ENCODE results near the gene CCDC28B. TPM values are rescaled to one million over a fixed set of nuclear protein-coding genes. Genes with fewer than 3 reads are reported as not detected.

The CCDC28B gene
- total and polyA plus RNA-seq, 2 of the 13 experiments (the other 11 are each of a cell fraction or from before 2014, with no cell fraction given), result 2.6 to 3.5 TPM

GRCh38 chr1:32246888-32247273, 46.5 kb downstream of the CCDC28B start, which contains the start of gene FAM167B:
FAM167B (plus strand) TSS chr1:32247222; CDS start chr1:32247422, 200 bp downstream.
- ATAC-seq, result no peak
- Histone ChIP-seq H2AFZ (ENCODE audit: low read length) (peak within 1 kb of the TSS; percentile 30), H4K20me1 (ENCODE audit: insufficient read depth, low read length) (no peaks in the 10 kb centered on the region), H3K27ac (ENCODE audit: extremely low read length, insufficient read depth, low read length) (no peak within 1 kb of the TSS), H3K4me1 (ENCODE audit: insufficient read depth, low read length) (peaks cover 83% of the 10 kb centered on the region), H3K9me3 (ENCODE audit: low read length) (no peaks in the 10 kb centered on the region), H3K4me2 (ENCODE audit: low read depth, low read length) (peak within 1 kb of the TSS; percentile 72), H3K9ac (ENCODE audit: insufficient read depth, low read depth, low read length) (peak within 1 kb of the TSS; percentile 30; the same call in 1 of the 2 replicates), H3K36me3 (replicated peaks in 1 of 2; ENCODE audit: control insufficient read depth in 1 of 2, insufficient read depth in 2 of 2, low read length in 2 of 2) (no peaks in the 10 kb centered on the region), H3K4me3 (replicated peaks in 1 of 3; ENCODE audit: insufficient read depth in 1 of 3, low read depth in 2 of 3, low read length in 3 of 3) (peak within 1 kb of the TSS in 2 of 3 experiments; percentile 22 to 58; a peak in 3 of 6 replicates), H3K27me3 (ENCODE audit: control insufficient read depth in 1 of 2, insufficient read depth in 2 of 2, low read length in 2 of 2) (no peaks in the 10 kb centered on the region), H3K79me2 (ENCODE audit: insufficient read depth, low read length) (no peaks in the 10 kb centered on the region)
- CTCF ChIA-PET (ENCODE audit: low intra/inter-chr PET ratio, low total read pairs), result no interaction called here
- no peak for TF ChIP-seq ZNF264 (CRISPR knock-in tag; IDR thresholded peaks at IDR 0.05)
- no peak for TF ChIP-seq MZF1 (CRISPR knock-in tag; IDR thresholded peaks at IDR 0.05; ENCODE audit: borderline replicate concordance)
- no peak for TF ChIP-seq KLF9 (CRISPR knock-in tag; IDR thresholded peaks at IDR 0.05; ENCODE audit: low read depth)
- no peak for TF ChIP-seq MTF1 (CRISPR knock-in tag; IDR thresholded peaks at IDR 0.05)
- no peak for TF ChIP-seq FOXM1 (CRISPR knock-in tag; IDR thresholded peaks at IDR 0.05)
- TF ChIP-seq, protein P1, sequence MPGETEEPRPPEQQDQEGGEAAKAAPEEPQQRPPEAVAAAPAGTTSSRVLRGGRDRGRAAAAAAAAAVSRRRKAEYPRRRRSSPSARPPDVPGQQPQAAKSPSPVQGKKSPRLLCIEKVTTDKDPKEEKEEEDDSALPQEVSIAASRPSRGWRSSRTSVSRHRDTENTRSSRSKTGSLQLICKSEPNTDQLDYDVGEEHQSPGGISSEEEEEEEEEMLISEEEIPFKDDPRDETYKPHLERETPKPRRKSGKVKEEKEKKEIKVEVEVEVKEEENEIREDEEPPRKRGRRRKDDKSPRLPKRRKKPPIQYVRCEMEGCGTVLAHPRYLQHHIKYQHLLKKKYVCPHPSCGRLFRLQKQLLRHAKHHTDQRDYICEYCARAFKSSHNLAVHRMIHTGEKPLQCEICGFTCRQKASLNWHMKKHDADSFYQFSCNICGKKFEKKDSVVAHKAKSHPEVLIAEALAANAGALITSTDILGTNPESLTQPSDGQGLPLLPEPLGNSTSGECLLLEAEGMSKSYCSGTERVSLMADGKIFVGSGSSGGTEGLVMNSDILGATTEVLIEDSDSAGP (CRISPR knock-in tag; IDR thresholded peaks at IDR 0.05; ENCODE audit: borderline replicate concordance), result no peak
- no peak for TF ChIP-seq TEAD2 (CRISPR knock-in tag; IDR thresholded peaks at IDR 0.05)
- no peak for DNase-seq (ENCODE audit: low spot score)
- FAIRE-seq, result no peak
- BruUV-seq (replicated peaks), result no TSS peak
- 10% methylated on average over 3 of the region's 3 CpGs for WGBS (ENCODE audit: low lambda C conversion rate)
- POLR2A ChIA-PET, result interaction anchor here (1.4 to 7.1 kb wide), 4 partner anchors 11 to 90 kb away, joined by 4 to 48 read pairs (median 13); partner anchors contain the start of genes HDAC1 and MARCKSL1
- in situ Hi-C loops (cut with HindIII; ENCODE audit: extremely low pct_ligation_motif_present, low pct_unique_long_range_greater_than_20kb), result no loop called here
- intact Hi-C loops (cut with micrococcal nuclease; ENCODE audit: unreplicated experiment), result no loop called here
